Colonic mucosa (tissue), 4 donors: ENCODE measurements around the gene RPL41. TPM values are rescaled to one million over a fixed set of nuclear protein-coding genes. Genes with fewer than 3 reads are reported as not detected.
"Not testable (repeated sequence)": the region's sequence is repeated elsewhere in the genome, so short reads cannot be mapped to it uniquely, and the experiment has no call there.

Experiments used
- DNase-seq: peaks from one replicate; pipeline ENCODE4 v3.0.0-alpha.2; 2020
- H3K27ac ChIP-seq: fragments of 200-600 bp; one replicate; pipeline ENCODE4 v1.8.0; 2021
- H3K27me3 ChIP-seq: fragments of 200-600 bp; one replicate; pipeline ENCODE4 v1.8.0; 2021
- H3K36me3 ChIP-seq: fragments of 200-600 bp; one replicate; pipeline ENCODE4 v1.8.0; 2021
- H3K4me1 ChIP-seq: fragments of 200-600 bp; one replicate; pipeline ENCODE4 v1.8.0; 2021; ENCODE audit warnings: mild to moderate bottlenecking
- H3K4me3 ChIP-seq: fragments of 200-600 bp; one replicate; pipeline ENCODE4 v1.8.0; 2021
- H3K9ac ChIP-seq, 2 donors: one replicate each; pipeline ENCODE4 v1.7.0; 2013; ENCODE audit warnings: control low read depth in 2 of 2, low read depth in 2 of 2, low read length in 2 of 2
- H3K9me3 ChIP-seq: fragments of 200-600 bp; one replicate; pipeline ENCODE4 v1.8.0; 2021
- intact Hi-C: fragments of 100-400 bp; cut with DNase I; formaldehyde crosslinking; loops from one replicate; pipeline ENCODE4 v1.14.1; 2022
- total RNA-seq, 2 donors: library from RNA; stranded (reverse); fragmentation: NEBNext Ultra II Directional in 1 of 2; extraction: Animal tissue kit (Norgen Biotek cat#: 25700) in 1 of 2; gene quantifications; one replicate each; pipeline ENCODE4 v1.2.1, GENCODE V29; 2021
- TF ChIP-seq, protein P1 (sequence below): fragments of 200-600 bp; IDR thresholded peaks from one replicate; pipeline ENCODE4 v1.8.0; 2022; ENCODE audit warnings: antibody characterized with exemption, mild to moderate bottlenecking
- donor health status: healthy.
- donor health status: DM: no; HTN: no; CAD: no.
- donor health status: DM: no; HTN: no; CAD: no.

The RPL41 gene
- total RNA-seq = 1,000 to 10,000 TPM; 3,248 to 3,669 TPM

- peaks cover 8% of the 10 kb centered on the region for H3K4me1 ChIP-seq
- H3K36me3 ChIP-seq = peaks cover 4% of the 10 kb centered on the region
- peak within 1 kb of the TSS; percentile 49 for H3K4me3 ChIP-seq
- no peaks in the 10 kb centered on the region for H3K9me3 ChIP-seq
- TF ChIP-seq, protein P1, sequence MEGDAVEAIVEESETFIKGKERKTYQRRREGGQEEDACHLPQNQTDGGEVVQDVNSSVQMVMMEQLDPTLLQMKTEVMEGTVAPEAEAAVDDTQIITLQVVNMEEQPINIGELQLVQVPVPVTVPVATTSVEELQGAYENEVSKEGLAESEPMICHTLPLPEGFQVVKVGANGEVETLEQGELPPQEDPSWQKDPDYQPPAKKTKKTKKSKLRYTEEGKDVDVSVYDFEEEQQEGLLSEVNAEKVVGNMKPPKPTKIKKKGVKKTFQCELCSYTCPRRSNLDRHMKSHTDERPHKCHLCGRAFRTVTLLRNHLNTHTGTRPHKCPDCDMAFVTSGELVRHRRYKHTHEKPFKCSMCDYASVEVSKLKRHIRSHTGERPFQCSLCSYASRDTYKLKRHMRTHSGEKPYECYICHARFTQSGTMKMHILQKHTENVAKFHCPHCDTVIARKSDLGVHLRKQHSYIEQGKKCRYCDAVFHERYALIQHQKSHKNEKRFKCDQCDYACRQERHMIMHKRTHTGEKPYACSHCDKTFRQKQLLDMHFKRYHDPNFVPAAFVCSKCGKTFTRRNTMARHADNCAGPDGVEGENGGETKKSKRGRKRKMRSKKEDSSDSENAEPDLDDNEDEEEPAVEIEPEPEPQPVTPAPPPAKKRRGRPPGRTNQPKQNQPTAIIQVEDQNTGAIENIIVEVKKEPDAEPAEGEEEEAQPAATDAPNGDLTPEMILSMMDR = no peak
- H3K27me3 ChIP-seq = no peaks in the 10 kb centered on the region
- peak; percentile 96 for DNase-seq
- H3K27ac ChIP-seq = peak within 1 kb of the TSS; percentile 95
- peak within 1 kb of the TSS; percentile 76 to 100 for H3K9ac ChIP-seq
- intact Hi-C loops = loop anchor here (2.0 to 10.0 kb wide), 2 partner anchors 38 to 72 kb away; partner anchors contain the start of gene RPS26
These were observed at the start of gene RPL41 for GRCh38 chr12:56116267-56117081. Gene RPL41 (plus strand): TSS chr12:56116633.

- no peak overlapping the region for H3K4me3 ChIP-seq
- H3K27me3 ChIP-seq = no peaks in the 10 kb centered on the region
- DNase-seq = no peak
- TF ChIP-seq, protein P1 = no peak
- no peaks in the 10 kb centered on the region for H3K36me3 ChIP-seq
- H3K4me1 ChIP-seq = no peaks in the 10 kb centered on the region
- H3K9ac ChIP-seq = no peak overlapping the region
- intact Hi-C loops = no loop called here
- no peak overlapping the region for H3K27ac ChIP-seq
- no peaks in the 10 kb centered on the region for H3K9me3 ChIP-seq
These were observed 44.8 kb upstream of the RPL41 start for GRCh38 chr12:56071648-56072047.

GRCh38 chr12:56074396-56074795 lies 42.0 kb upstream of the RPL41 start:
- no peaks in the 10 kb centered on the region for H3K4me1 ChIP-seq
- no peak overlapping the region for H3K9ac ChIP-seq
- H3K27me3 ChIP-seq = no peaks in the 10 kb centered on the region
- no peak overlapping the region for H3K27ac ChIP-seq
- H3K9me3 ChIP-seq = no peaks in the 10 kb centered on the region
- no peaks in the 10 kb centered on the region for H3K36me3 ChIP-seq
- no peak overlapping the region for H3K4me3 ChIP-seq
- TF ChIP-seq, protein P1 = no peak
- no peak for DNase-seq
- intact Hi-C loops = no loop called here

GRCh38 chr12:56077966-56078365 lies 38.5 kb upstream of the RPL41 start:
- H3K9ac ChIP-seq, H3K36me3 ChIP-seq, H3K4me1 ChIP-seq, H3K27ac ChIP-seq, H3K4me3 ChIP-seq, H3K9me3 ChIP-seq, DNase-seq, H3K27me3 ChIP-seq: not testable (repeated sequence)
- intact Hi-C loops = loop anchor here (2.0 kb wide), 1 partner anchor 39 kb away; the partner anchor contains the start of gene RPL41

GRCh38 chr12:56078427-56078826 lies 38.0 kb upstream of the RPL41 start:
- H3K4me1 ChIP-seq = no peaks in the 10 kb centered on the region
- H3K27me3 ChIP-seq = no peaks in the 10 kb centered on the region
- peak overlapping the region in 1 of 2 donors; percentile 99 for H3K9ac ChIP-seq
- H3K27ac ChIP-seq = peak overlapping the region; percentile 96
- no peak for DNase-seq
- no peaks in the 10 kb centered on the region for H3K36me3 ChIP-seq
- H3K4me3 ChIP-seq = no peak overlapping the region
- intact Hi-C loops = loop anchor here (2.0 kb wide), 1 partner anchor 38 kb away; the partner anchor contains the start of gene RPL41
- TF ChIP-seq, protein P1 = no peak
- H3K9me3 ChIP-seq = no peaks in the 10 kb centered on the region
